HG02870 (cell line): ENCODE measurements around the gene MBD2.

Experiments
- ATAC-seq: cut with Tn5 transposase; IDR thresholded peaks from one replicate; pipeline ENCODE4 v1.9.1; 2021; ENCODE audit warnings: mild to moderate bottlenecking, moderate library complexity; ENCODE audit not compliant: unreplicated experiment

MBD2 gene

GRCh38 chr18:54203914-54204313, 20.6 kb downstream of the MBD2 start:
- no peak for ATAC-seq

- no peak for ATAC-seq
Observed at GRCh38 chr18:54202851-54203250, 21.6 kb downstream of the MBD2 start.

GRCh38 chr18:54197747-54198411, 26.6 kb downstream of the MBD2 start:
- no peak for ATAC-seq

- no peak for ATAC-seq
Observed at GRCh38 chr18:54193786-54194185, 30.7 kb downstream of the MBD2 start.

GRCh38 chr18:54192900-54193299, 31.6 kb downstream of the MBD2 start:
- no peak for ATAC-seq

GRCh38 chr18:54192415-54192814, 32.1 kb downstream of the MBD2 start:
- no peak for ATAC-seq

GRCh38 chr18:54191352-54191751, 33.1 kb downstream of the MBD2 start:
- ATAC-seq, result no peak

GRCh38 chr18:54187372-54187771, 37.1 kb downstream of the MBD2 start:
- ATAC-seq, result no peak

- ATAC-seq, result no peak
Observed at GRCh38 chr18:54184836-54185235, 39.6 kb downstream of the MBD2 start.

- peak; percentile 33 for ATAC-seq
Observed at GRCh38 chr18:54183390-54183789, 41.1 kb downstream of the MBD2 start.

- ATAC-seq, result peak; percentile 72
Observed at GRCh38 chr18:54181856-54182602, 42.4 kb downstream of the MBD2 start.

- no peak for ATAC-seq
Observed at GRCh38 chr18:54173980-54174630, 50.4 kb downstream of the MBD2 start.

GRCh38 chr18:54173250-54173649, 51.2 kb downstream of the MBD2 start:
- ATAC-seq, result no peak

- no peak for ATAC-seq
Observed at GRCh38 chr18:54169431-54170403, 54.8 kb downstream of the MBD2 start.

GRCh38 chr18:54165450-54165849, 59.0 kb downstream of the MBD2 start:
- ATAC-seq, result no peak

- no peak for ATAC-seq
Observed at GRCh38 chr18:54163453-54163852, 61.0 kb downstream of the MBD2 start.

- no peak for ATAC-seq
Observed at GRCh38 chr18:54162431-54162830, 62.0 kb downstream of the MBD2 start.

- no peak for ATAC-seq
Observed at GRCh38 chr18:54161267-54161666, 63.2 kb downstream of the MBD2 start.

- ATAC-seq, result no peak
Observed at GRCh38 chr18:54159906-54160305, 64.6 kb downstream of the MBD2 start.

- no peak for ATAC-seq
Observed at GRCh38 chr18:54157646-54158385, 66.7 kb downstream of the MBD2 start.
